DOHH2 (cell line): Measurements from ENCODE around the gene IFT81.

Source experiments
- EZH2phosphoT487 ChIP-seq: fragments of 200-600 bp; sonication (generic); IDR thresholded peaks from 2 replicates; pipeline ENCODE4 v1.6.1; 2017; ENCODE audit warnings: borderline replicate concordance, mild to moderate bottlenecking, antibody characterized with exemption, low read length, moderate library complexity, mixed read lengths
- TF ChIP-seq, protein P1 (sequence below): fragments of 200-600 bp; sonication (generic); IDR thresholded peaks from one replicate; pipeline ENCODE4 v1.5.1; 2014; ENCODE audit warnings: antibody characterized with exemption, mild to moderate bottlenecking, low read depth, low read length; ENCODE audit not compliant: poor library complexity, severe bottlenecking

GRCh38 chr12:110222433-110222832 lies 98.3 kb downstream of the IFT81 start:
- TF ChIP-seq, protein P1, sequence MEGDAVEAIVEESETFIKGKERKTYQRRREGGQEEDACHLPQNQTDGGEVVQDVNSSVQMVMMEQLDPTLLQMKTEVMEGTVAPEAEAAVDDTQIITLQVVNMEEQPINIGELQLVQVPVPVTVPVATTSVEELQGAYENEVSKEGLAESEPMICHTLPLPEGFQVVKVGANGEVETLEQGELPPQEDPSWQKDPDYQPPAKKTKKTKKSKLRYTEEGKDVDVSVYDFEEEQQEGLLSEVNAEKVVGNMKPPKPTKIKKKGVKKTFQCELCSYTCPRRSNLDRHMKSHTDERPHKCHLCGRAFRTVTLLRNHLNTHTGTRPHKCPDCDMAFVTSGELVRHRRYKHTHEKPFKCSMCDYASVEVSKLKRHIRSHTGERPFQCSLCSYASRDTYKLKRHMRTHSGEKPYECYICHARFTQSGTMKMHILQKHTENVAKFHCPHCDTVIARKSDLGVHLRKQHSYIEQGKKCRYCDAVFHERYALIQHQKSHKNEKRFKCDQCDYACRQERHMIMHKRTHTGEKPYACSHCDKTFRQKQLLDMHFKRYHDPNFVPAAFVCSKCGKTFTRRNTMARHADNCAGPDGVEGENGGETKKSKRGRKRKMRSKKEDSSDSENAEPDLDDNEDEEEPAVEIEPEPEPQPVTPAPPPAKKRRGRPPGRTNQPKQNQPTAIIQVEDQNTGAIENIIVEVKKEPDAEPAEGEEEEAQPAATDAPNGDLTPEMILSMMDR = no peak
- TF ChIP-seq EZH2phosphoT487 = no peak
